Tibial nerve (tissue), 4 donors: ENCODE results near the gene ARHGEF28. TPM values are rescaled to one million over a fixed set of nuclear protein-coding genes. Genes with fewer than 3 reads are reported as not detected.

Source experiments
- DNase-seq, 2 donors: peaks; one replicate each; pipeline ENCODE4 v3.0.0-alpha.2; 2019; ENCODE audit warnings: low spot score in 2 of 2
- H3K27ac ChIP-seq, 4 donors: fragments of 200-600 bp; sonication (generic) in 3 of 4; one replicate each; pipeline ENCODE4 v1.5.1; 2017 to 2019; ENCODE audit warnings: mild to moderate bottlenecking in 1 of 4
- H3K27me3 ChIP-seq, 2 donors: fragments of 200-600 bp; sonication (generic) in 1 of 2; one replicate each; pipeline versions ENCODE4 v1.5.1 to v1.6.0; 2017 to 2019
- H3K36me3 ChIP-seq, 3 donors: fragments of 200-600 bp; sonication (generic); one replicate each; pipeline ENCODE4 v1.5.1; 2018 to 2019
- H3K4me1 ChIP-seq, 4 donors: fragments of 200-600 bp; sonication (generic) in 3 of 4; one replicate each; pipeline ENCODE4 v1.5.1; 2017 to 2019
- H3K4me3 ChIP-seq, 4 donors: fragments of 200-600 bp; sonication (generic) in 3 of 4; one replicate each; pipeline ENCODE4 v1.5.1; 2017 to 2019; ENCODE audit warnings: mild to moderate bottlenecking in 1 of 4, moderate library complexity in 1 of 4
- H3K9me3 ChIP-seq, 4 donors: fragments of 200-600 bp; sonication (generic) in 3 of 4; one replicate each; pipeline ENCODE4 v1.5.1; 2017 to 2019
- CTCF ChIP-seq, 5 experiments: fragments of 200-600 bp in 3 of 5; fragments of 450-650 bp in 2 of 5; sonication (generic) in 3 of 5; IDR thresholded peaks; one replicate each; pipeline ENCODE4 v1.5.1; 2016 to 2019; ENCODE audit warnings: antibody characterized with exemption in 5 of 5, mild to moderate bottlenecking in 3 of 5, moderate library complexity in 2 of 5
- EP300 ChIP-seq, 2 donors: sonication (generic); formaldehyde crosslinking; IDR thresholded peaks; one replicate each; pipeline ENCODE4 v1.6.1; 2017; ENCODE audit warnings: antibody characterized with exemption in 2 of 2, mild to moderate bottlenecking in 1 of 2
- POLR2A ChIP-seq, 2 donors: fragments of 450-650 bp; IDR thresholded peaks; one replicate each; pipeline ENCODE4 v1.6.1; 2017; ENCODE audit warnings: antibody characterized with exemption in 2 of 2, mild to moderate bottlenecking in 2 of 2, moderate library complexity in 2 of 2
- WGBS, 2 donors: methylation state at CpG; one replicate each; pipeline ENCODE4 v1.1.5; 2018; 5-methylcytosine and 5-hydroxymethylcytosine counted together
- total RNA-seq, 4 donors: library from RNA; depleted of rRNA; stranded (reverse); fragments of >200 nt; gene quantifications; one replicate each; pipeline ENCODE4 v1.1.0, GENCODE V29; 2016

The ARHGEF28 gene
- total RNA-seq, 4 donors from 2014 or later: 66.0 to 83.9 (median 72.5) TPM

GRCh38 chr5:73709536-73710129 lies 83.6 kb downstream of the ARHGEF28 start:
- H3K4me3 ChIP-seq: no peak overlapping the region
- no peaks in the 10 kb centered on the region for H3K27me3 ChIP-seq
- peaks cover 0 to 23% (median 2%) of the 10 kb centered on the region in 4 donors for H3K9me3 ChIP-seq
- TF ChIP-seq EP300 (IDR thresholded peaks at IDR 0.05) (no peak), CTCF (IDR thresholded peaks at IDR 0.05) (no peak), POLR2A (IDR thresholded peaks at IDR 0.05) (no peak)
- H3K27ac ChIP-seq: no peak overlapping the region
- H3K36me3 ChIP-seq: peaks cover 0 to 11% (median 0%) of the 10 kb centered on the region in 3 donors
- H3K4me1 ChIP-seq: peaks cover 0 to 18% (median 0%) of the 10 kb centered on the region in 4 donors
- WGBS, 2 donors: 94 to 97% methylated on average over 5 of the region's 5 CpGs
- no peak for DNase-seq

- DNase-seq: no peak
- Histone ChIP-seq H3K27me3 (no peaks in the 10 kb centered on the region), H3K9me3 (no peaks in the 10 kb centered on the region), H3K4me1 (peaks cover 0 to 16% (median 0%) of the 10 kb centered on the region in 4 donors), H3K36me3 (no peaks in the 10 kb centered on the region), H3K4me3 (no peak overlapping the region), H3K27ac (no peak overlapping the region)
- WGBS, 2 donors: 95 to 96% methylated on average over 3 of the region's 3 CpGs
- TF ChIP-seq CTCF (IDR thresholded peaks at IDR 0.05): no peak
- TF ChIP-seq POLR2A (IDR thresholded peaks at IDR 0.05): no peak
- TF ChIP-seq EP300 (IDR thresholded peaks at IDR 0.05): no peak
These were observed 90.3 kb downstream of the ARHGEF28 start for GRCh38 chr5:73716284-73716808.

- H3K4me3 ChIP-seq: no peak overlapping the region
- no peaks in the 10 kb centered on the region for H3K9me3 ChIP-seq
- H3K27me3 ChIP-seq: no peaks in the 10 kb centered on the region
- no peak for DNase-seq
- TF ChIP-seq CTCF (IDR thresholded peaks at IDR 0.05): no peak
- no peak for TF ChIP-seq EP300 (IDR thresholded peaks at IDR 0.05)
- TF ChIP-seq POLR2A (IDR thresholded peaks at IDR 0.05): no peak
- H3K36me3 ChIP-seq: no peaks in the 10 kb centered on the region
- H3K4me1 ChIP-seq: peaks cover 0 to 23% (median 0%) of the 10 kb centered on the region in 4 donors
- 93 to 97% methylated on average over 3 of the region's 3 CpGs for WGBS, 2 donors
- no peak overlapping the region for H3K27ac ChIP-seq
These were observed 92.8 kb downstream of the ARHGEF28 start for GRCh38 chr5:73718762-73719161.

- no peaks in the 10 kb centered on the region for H3K36me3 ChIP-seq
These were observed 93.6 kb downstream of the ARHGEF28 start for GRCh38 chr5:73719632-73720031.

More at GRCh38 chr5:73719632-73720031, 93.6 kb downstream of the ARHGEF28 start:
- H3K4me1 ChIP-seq: peaks cover 0 to 23% (median 0%) of the 10 kb centered on the region in 4 donors
- no peaks in the 10 kb centered on the region for H3K9me3 ChIP-seq
- 83 to 88% methylated on average over 3 of the region's 3 CpGs for WGBS, 2 donors
- no peak overlapping the region for H3K27ac ChIP-seq
- H3K4me3 ChIP-seq: no peak overlapping the region
- no peaks in the 10 kb centered on the region for H3K27me3 ChIP-seq
- no peak for DNase-seq
- TF ChIP-seq EP300 (IDR thresholded peaks at IDR 0.05) (no peak), CTCF (IDR thresholded peaks at IDR 0.05) (no peak), POLR2A (IDR thresholded peaks at IDR 0.05) (no peak)
